NCI-H1417 (cell line): ENCODE results near the gene GPR22.

Experiments
- DNase-seq, 3 experiments: peaks; one replicate each; lab custom pipeline; 2025; lab: John Stamatoyannopoulos, UW

GPR22 gene

GRCh38 chr7:107479303-107479702 is 9.4 kb downstream of the GPR22 start:
- DNase-seq, result peak in 1 of 3 experiments; percentile 10

- DNase-seq, result no peak
Measured at GRCh38 chr7:107480932-107481331, 11.1 kb downstream of the GPR22 start.

GRCh38 chr7:107482571-107482970 is 12.7 kb downstream of the GPR22 start:
- DNase-seq, result no peak

GRCh38 chr7:107486041-107486440 is 16.2 kb downstream of the GPR22 start:
- no peak for DNase-seq

- DNase-seq, result no peak
Measured at GRCh38 chr7:107492875-107493274, 23.0 kb downstream of the GPR22 start.

GRCh38 chr7:107494315-107494751 is 24.5 kb downstream of the GPR22 start:
- DNase-seq, result peak in 1 of 3 experiments; percentile 46

GRCh38 chr7:107494884-107495283 is 25.0 kb downstream of the GPR22 start:
- no peak for DNase-seq

GRCh38 chr7:107495516-107495915 is 25.7 kb downstream of the GPR22 start:
- DNase-seq, result no peak

- DNase-seq, result no peak
Measured at GRCh38 chr7:107499731-107500130, 29.9 kb downstream of the GPR22 start.

- peak in 1 of 3 experiments; percentile 40 for DNase-seq
Measured at GRCh38 chr7:107501593-107501992, 31.7 kb downstream of the GPR22 start.

- DNase-seq, result no peak
Measured at GRCh38 chr7:107502154-107502553, 32.3 kb downstream of the GPR22 start.

GRCh38 chr7:107502797-107503196 is 32.9 kb downstream of the GPR22 start:
- DNase-seq, result no peak

GRCh38 chr7:107503687-107504086 is 33.8 kb downstream of the GPR22 start:
- DNase-seq, result no peak

GRCh38 chr7:107505362-107505761 is 35.5 kb downstream of the GPR22 start:
- no peak for DNase-seq

GRCh38 chr7:107505997-107506673 is 36.3 kb downstream of the GPR22 start:
- peak; percentile 56 to 90 (median 74) for DNase-seq

GRCh38 chr7:107506674-107507339 is 37.0 kb downstream of the GPR22 start:
- DNase-seq, result peak in 1 of 3 experiments; percentile 64
